GM12864 (cell line): ENCODE data around the gene GFRA1.

Experiments used
- DNase-seq: peaks from one replicate; pipeline ENCODE4 v3.0.0-alpha.2; 2011; ENCODE audit warnings: low read depth
- H3K4me3 ChIP-seq: 2 replicates; pipeline ENCODE4 v1.5.1; 2011; ENCODE audit warnings: mild to moderate bottlenecking, low read depth, low read length, control low read depth
- TF ChIP-seq, protein P1 (sequence below): IDR thresholded peaks from 2 replicates; pipeline ENCODE4 v1.5.1; 2011; ENCODE audit warnings: low read depth, mild to moderate bottlenecking, moderate library complexity, low read length, control low read depth, inconsistent platforms; ENCODE audit errors: missing control alignments

GFRA1 gene

DNA sequence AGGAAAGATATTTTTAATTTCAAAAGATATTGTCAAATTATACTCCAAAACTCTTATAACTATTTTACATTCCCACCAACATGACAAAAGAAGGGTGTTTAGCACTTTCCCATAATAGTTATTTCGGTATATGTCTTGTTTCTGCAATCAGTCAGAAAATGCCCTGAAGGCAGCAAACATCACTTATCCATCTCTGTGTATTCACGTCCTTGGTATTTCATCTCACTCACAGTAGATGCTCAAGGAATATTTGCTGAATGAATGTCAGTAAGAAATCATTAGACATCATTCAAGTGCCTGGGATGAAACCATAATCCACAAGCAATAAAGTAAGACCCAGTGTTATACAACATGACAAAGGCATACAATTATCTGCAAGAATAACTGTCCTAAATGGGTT is 112.7 kb downstream of the GFRA1 start:
- H3K4me3 ChIP-seq = no peak overlapping the region
- TF ChIP-seq, protein P1, sequence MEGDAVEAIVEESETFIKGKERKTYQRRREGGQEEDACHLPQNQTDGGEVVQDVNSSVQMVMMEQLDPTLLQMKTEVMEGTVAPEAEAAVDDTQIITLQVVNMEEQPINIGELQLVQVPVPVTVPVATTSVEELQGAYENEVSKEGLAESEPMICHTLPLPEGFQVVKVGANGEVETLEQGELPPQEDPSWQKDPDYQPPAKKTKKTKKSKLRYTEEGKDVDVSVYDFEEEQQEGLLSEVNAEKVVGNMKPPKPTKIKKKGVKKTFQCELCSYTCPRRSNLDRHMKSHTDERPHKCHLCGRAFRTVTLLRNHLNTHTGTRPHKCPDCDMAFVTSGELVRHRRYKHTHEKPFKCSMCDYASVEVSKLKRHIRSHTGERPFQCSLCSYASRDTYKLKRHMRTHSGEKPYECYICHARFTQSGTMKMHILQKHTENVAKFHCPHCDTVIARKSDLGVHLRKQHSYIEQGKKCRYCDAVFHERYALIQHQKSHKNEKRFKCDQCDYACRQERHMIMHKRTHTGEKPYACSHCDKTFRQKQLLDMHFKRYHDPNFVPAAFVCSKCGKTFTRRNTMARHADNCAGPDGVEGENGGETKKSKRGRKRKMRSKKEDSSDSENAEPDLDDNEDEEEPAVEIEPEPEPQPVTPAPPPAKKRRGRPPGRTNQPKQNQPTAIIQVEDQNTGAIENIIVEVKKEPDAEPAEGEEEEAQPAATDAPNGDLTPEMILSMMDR = no peak
- DNase-seq = no peak

DNA sequence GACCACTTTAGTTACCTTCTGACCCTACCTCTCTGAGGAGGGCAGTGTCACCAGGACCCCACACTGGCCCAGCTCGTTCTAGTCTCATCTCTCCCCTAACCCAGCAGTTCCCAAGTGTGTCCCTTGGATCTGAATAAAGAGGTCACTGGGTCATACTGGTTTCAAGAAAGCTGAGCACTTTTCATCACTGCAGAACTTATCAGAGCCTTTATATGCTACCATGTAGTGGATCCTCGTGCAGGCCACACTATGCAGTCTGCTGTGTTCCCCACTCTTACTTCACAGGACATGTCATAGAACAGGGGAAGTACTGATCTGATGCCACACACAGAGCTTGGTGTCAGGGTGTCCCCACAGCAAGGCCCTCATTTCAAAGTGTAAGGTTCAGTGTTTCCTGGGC is 113.8 kb downstream of the GFRA1 start:
- DNase-seq = no peak
- H3K4me3 ChIP-seq = no peak overlapping the region
- TF ChIP-seq, protein P1 = no peak

- no peak for DNase-seq
- H3K4me3 ChIP-seq = no peak overlapping the region
- TF ChIP-seq, protein P1 = no peak
These were observed 115.0 kb downstream of the GFRA1 start for GRCh38 chr10:116158036-116158435.

GRCh38 chr10:116157485-116157884 is 115.5 kb downstream of the GFRA1 start:
- H3K4me3 ChIP-seq = no peak overlapping the region
- no peak for DNase-seq
- TF ChIP-seq, protein P1 = no peak

GRCh38 chr10:116156819-116157218 is 116.2 kb downstream of the GFRA1 start:
- DNase-seq = no peak
- H3K4me3 ChIP-seq = no peak overlapping the region
- TF ChIP-seq, protein P1 = no peak

DNA sequence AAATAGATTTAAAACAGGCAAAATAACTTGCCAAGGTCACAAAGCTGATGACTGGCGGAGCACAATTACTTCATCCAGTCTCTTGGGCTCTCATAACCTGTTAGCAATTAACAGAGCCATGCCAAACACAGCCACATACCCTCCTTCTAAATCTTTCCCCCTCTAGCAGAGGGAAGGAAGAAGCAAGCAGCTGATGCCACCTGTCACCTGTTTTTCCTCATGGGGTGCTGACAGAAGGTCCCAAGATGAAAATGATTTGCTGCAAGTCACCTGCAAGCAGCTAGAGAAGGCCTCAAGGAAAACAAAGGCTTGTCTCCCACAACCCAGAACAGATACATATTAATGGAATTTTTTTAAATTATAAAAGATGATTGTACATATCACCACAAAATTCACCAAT is 117.8 kb downstream of the GFRA1 start:
- no peak for DNase-seq
- no peak overlapping the region for H3K4me3 ChIP-seq
- TF ChIP-seq, protein P1 = no peak

- H3K4me3 ChIP-seq = no peak overlapping the region
- TF ChIP-seq, protein P1 = no peak
- DNase-seq = no peak
These were observed 118.4 kb downstream of the GFRA1 start for GRCh38 chr10:116154651-116155050.
